ENCODE results near the gene VGF. TPM values are rescaled to one million over a fixed set of nuclear protein-coding genes. Genes with fewer than 3 reads are reported as not detected.

VGF gene
- total RNA-seq, 1 donor from 2014 or later, result 0.65 TPM

- H2AFZ ChIP-seq (replicated peaks), result peak overlapping the region; percentile 85
- peaks cover 76% of the 10 kb centered on the region for H3K27me3 ChIP-seq
- H4K20me1 ChIP-seq (ENCODE audit: low read depth), result peaks cover 3% of the 10 kb centered on the region
- TF ChIP-seq EZH2phosphoT487 (IDR thresholded peaks at IDR 0.05) (no peak), EZH2 (IDR thresholded peaks at IDR 0.05) (no peak), CTCF (IDR thresholded peaks at IDR 0.05) (no peak)
- Mint-ChIP-seq H3K27ac (no peak overlapping the region), H3K4me1 (peaks cover 14% of the 10 kb centered on the region), H3K4me3 (peak overlapping the region; percentile 87), H3K27me3 (ENCODE audit: insufficient read depth, low read depth) (peaks cover 55% of the 10 kb centered on the region), H3K9me3 (peaks cover 5% of the 10 kb centered on the region), H3K36me3 (no peaks in the 10 kb centered on the region)
- H3K4me3 ChIP-seq, result peak overlapping the region; percentile 70
- H3K79me2 ChIP-seq (ENCODE audit: low read depth), result no peaks in the 10 kb centered on the region
- no peaks in the 10 kb centered on the region for H3K9me3 ChIP-seq (ENCODE audit: low read depth)
- no peak overlapping the region for H3K27ac ChIP-seq
- H3K36me3 ChIP-seq, result no peaks in the 10 kb centered on the region
- DNase-seq (ENCODE audit: low spot score), result peak; percentile 44
- peaks cover 35% of the 10 kb centered on the region for H3F3A ChIP-seq (ENCODE audit: low read depth)
- H3K4me1 ChIP-seq, result peaks cover 11% of the 10 kb centered on the region
- no peak overlapping the region for H3K9ac ChIP-seq
- peak overlapping the region; percentile 98 for H3K4me2 ChIP-seq
Measured at GRCh38 chr7:101179713-101180112, 14.3 kb upstream of the VGF start.

- no peaks in the 10 kb centered on the region for H3K36me3 ChIP-seq
- peaks cover 15% of the 10 kb centered on the region for H3K4me1 ChIP-seq
- H3K27me3 ChIP-seq, result peaks cover 82% of the 10 kb centered on the region
- no peak overlapping the region for H3K9ac ChIP-seq
- H3K4me3 Mint-ChIP-seq, result peak overlapping the region; percentile 87
- no peaks in the 10 kb centered on the region for H3K9me3 ChIP-seq (ENCODE audit: low read depth)
- H3K27me3 Mint-ChIP-seq (ENCODE audit: insufficient read depth, low read depth), result peaks cover 61% of the 10 kb centered on the region
- H3K4me2 ChIP-seq, result peak overlapping the region; percentile 98
- H3K4me1 Mint-ChIP-seq, result peaks cover 15% of the 10 kb centered on the region
- peaks cover 41% of the 10 kb centered on the region for H3F3A ChIP-seq (ENCODE audit: low read depth)
- peak; percentile 81 for DNase-seq (ENCODE audit: low spot score)
- no peak overlapping the region for H3K27ac ChIP-seq
- TF ChIP-seq CTCF (IDR thresholded peaks at IDR 0.05) (no peak), EZH2phosphoT487 (IDR thresholded peaks at IDR 0.05) (no peak), EZH2 (IDR thresholded peaks at IDR 0.05) (no peak)
- H3K27ac Mint-ChIP-seq, result no peak overlapping the region
- H3K4me3 ChIP-seq, result peak overlapping the region; percentile 70
- no peaks in the 10 kb centered on the region for H3K36me3 Mint-ChIP-seq
- H3K9me3 Mint-ChIP-seq, result peaks cover 5% of the 10 kb centered on the region
- peaks cover 7% of the 10 kb centered on the region for H4K20me1 ChIP-seq (ENCODE audit: low read depth)
- H2AFZ ChIP-seq (replicated peaks), result peak overlapping the region; percentile 34
- no peaks in the 10 kb centered on the region for H3K79me2 ChIP-seq (ENCODE audit: low read depth)
Measured at GRCh38 chr7:101179117-101179516, 13.7 kb upstream of the VGF start.

- no peak for TF ChIP-seq EZH2phosphoT487 (IDR thresholded peaks at IDR 0.05)
- TF ChIP-seq EZH2 (IDR thresholded peaks at IDR 0.05), result no peak
- TF ChIP-seq CTCF (IDR thresholded peaks at IDR 0.05), result no peak
- no peak overlapping the region for H3K4me3 Mint-ChIP-seq
- Histone ChIP-seq H3K9ac (no peak overlapping the region), H3K9me3 (ENCODE audit: low read depth) (no peaks in the 10 kb centered on the region), H3K27ac (no peak overlapping the region), H3K4me3 (no peak overlapping the region), H3K4me2 (no peak overlapping the region), H3K4me1 (peaks cover 22% of the 10 kb centered on the region), H3K79me2 (ENCODE audit: low read depth) (no peaks in the 10 kb centered on the region), H2AFZ (replicated peaks) (no peak overlapping the region), H3F3A (ENCODE audit: low read depth) (peaks cover 43% of the 10 kb centered on the region), H4K20me1 (ENCODE audit: low read depth) (peaks cover 22% of the 10 kb centered on the region), H3K27me3 (peaks cover 96% of the 10 kb centered on the region), H3K36me3 (no peaks in the 10 kb centered on the region)
- peaks cover 70% of the 10 kb centered on the region for H3K27me3 Mint-ChIP-seq (ENCODE audit: insufficient read depth, low read depth)
- H3K4me1 Mint-ChIP-seq, result peaks cover 20% of the 10 kb centered on the region
- no peaks in the 10 kb centered on the region for H3K36me3 Mint-ChIP-seq
- H3K9me3 Mint-ChIP-seq, result peaks cover 5% of the 10 kb centered on the region
- no peak for DNase-seq (ENCODE audit: low spot score)
- H3K27ac Mint-ChIP-seq, result no peak overlapping the region
Measured at GRCh38 chr7:101177644-101178043, 12.3 kb upstream of the VGF start.

All from neural progenitor cell (in vitro differentiated cells).